GM12875 (cell line): ENCODE data around the gene ZC2HC1B.
"Not testable (repeated sequence)": the region's sequence is repeated elsewhere in the genome, so short reads cannot be mapped to it uniquely, and the experiment has no call there.

Experiments
- H3K4me3 ChIP-seq: one replicate; pipeline ENCODE4 v1.5.1; 2011; ENCODE audit warnings: low read depth, low read length, control low read depth
- CTCF ChIP-seq: IDR thresholded peaks from 2 replicates; pipeline ENCODE4 v1.5.1; 2011; ENCODE audit warnings: low read depth, mild to moderate bottlenecking, control low read depth, inconsistent platforms, low read length, moderate library complexity, borderline replicate concordance; ENCODE audit not compliant: insufficient read depth

Gene ZC2HC1B

GRCh38 chr6:143872201-143872600, 7.9 kb downstream of the ZC2HC1B start:
- H3K4me3 ChIP-seq = no peak overlapping the region
- no peak for TF ChIP-seq CTCF

- H3K4me3 ChIP-seq = not testable (repeated sequence)
Measured at GRCh38 chr6:143873600-143873999, 9.3 kb downstream of the ZC2HC1B start.

DNA sequence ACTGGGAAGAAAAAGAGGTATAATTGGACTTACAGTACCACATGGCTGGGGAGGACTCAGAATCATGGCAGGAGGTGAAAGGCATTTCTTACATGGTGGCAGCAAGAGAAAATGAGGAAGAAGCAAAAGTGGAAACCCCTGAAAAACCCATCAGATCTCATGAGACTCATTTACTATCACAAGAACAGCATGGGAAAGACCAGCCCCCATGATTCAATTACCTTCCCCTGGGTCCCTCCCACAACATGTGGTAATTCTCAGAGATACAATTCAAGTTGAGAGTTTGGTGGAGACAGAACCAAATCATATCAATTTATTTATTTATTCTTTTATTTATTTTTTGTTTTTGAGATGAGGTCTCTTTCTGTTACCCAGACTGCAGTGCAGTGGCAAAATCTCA, 10.2 kb downstream of the ZC2HC1B start:
- H3K4me3 ChIP-seq = not testable (repeated sequence)

- H3K4me3 ChIP-seq = no peak overlapping the region
- no peak for TF ChIP-seq CTCF
Measured at GRCh38 chr6:143877584-143878271, 13.5 kb downstream of the ZC2HC1B start.

GRCh38 chr6:143878272-143878760, 14.0 kb downstream of the ZC2HC1B start:
- TF ChIP-seq CTCF = no peak
- no peak overlapping the region for H3K4me3 ChIP-seq

GRCh38 chr6:143880412-143880811, 16.1 kb downstream of the ZC2HC1B start:
- no peak overlapping the region for H3K4me3 ChIP-seq

GRCh38 chr6:143882401-143882930, 18.2 kb downstream of the ZC2HC1B start:
- no peak overlapping the region for H3K4me3 ChIP-seq

More at GRCh38 chr6:143880412-143880811, 16.1 kb downstream of the ZC2HC1B start:
- TF ChIP-seq CTCF = no peak

More at GRCh38 chr6:143882401-143882930, 18.2 kb downstream of the ZC2HC1B start:
- TF ChIP-seq CTCF = no peak
